Measurements from ENCODE around the gene HLA-DMA.
A peak's percentile ranks its signal among the peaks of the same experiment; 100 is the strongest.
"Not testable (repeated sequence)": the region's sequence is repeated elsewhere in the genome, so short reads cannot be mapped to it uniquely, and the experiment has no call there.

Gene HLA-DMA

DNA sequence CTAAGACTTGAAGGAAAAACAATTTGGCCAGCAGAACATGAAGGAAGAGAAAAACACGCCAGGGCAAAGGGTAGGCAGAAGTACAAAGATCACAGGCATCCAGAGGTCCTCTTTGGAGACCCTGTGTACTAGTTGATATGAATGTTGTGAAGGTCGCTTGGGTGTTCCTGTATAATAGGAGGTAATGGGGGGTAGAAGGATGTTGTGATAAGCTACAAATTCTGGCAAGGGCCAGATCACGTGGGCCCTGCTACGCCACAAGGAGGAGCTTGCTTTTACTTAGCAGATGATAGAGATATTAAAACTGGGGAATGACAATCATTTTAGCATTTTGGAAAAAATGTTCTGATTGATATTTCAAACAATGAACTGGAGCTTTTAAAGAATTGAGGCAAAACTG lies 878 bp upstream of the HLA-DMA start:
- no peak for DNase-seq

DNA sequence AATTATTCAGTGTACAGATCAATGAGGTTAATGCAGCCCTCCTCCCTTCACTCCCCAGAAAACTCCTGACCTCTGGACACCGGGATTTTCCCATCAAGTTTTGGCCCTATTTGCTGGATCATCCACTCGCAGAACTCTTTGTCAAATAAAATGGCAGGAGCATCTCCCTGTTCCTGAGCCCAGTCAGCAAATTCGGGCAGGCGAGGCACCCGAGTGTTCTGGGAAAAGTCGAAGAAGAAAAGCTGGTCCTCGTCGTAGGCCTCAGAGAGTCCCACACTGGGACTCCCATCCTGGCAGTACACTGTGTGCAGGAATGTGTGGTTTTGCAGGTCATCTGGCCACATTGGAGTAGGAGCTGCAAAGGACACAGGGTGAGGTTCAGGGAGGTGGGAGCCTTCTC lies 2.4 kb downstream of the HLA-DMA start:
- DNase-seq: no peak

DNA sequence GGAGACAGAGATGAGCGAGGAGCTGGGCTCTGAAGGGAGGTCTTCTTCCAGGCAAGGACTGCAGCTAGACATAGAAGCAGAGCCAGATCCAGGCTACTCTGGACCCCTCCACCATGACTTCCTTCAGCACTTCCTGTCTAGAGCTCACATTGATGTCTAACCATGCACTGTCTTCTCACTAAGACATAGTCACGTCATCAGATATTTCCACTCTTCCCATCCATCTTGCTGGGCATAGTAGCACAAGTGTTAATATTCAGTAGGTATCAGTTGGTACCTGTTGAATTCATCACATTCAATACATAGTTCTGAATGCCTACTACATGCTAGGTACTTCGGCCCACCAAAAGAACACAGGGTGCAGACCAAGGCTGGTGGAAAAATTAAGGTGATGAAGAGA lies 2.9 kb downstream of the HLA-DMA start:
- no peak for DNase-seq

DNA sequence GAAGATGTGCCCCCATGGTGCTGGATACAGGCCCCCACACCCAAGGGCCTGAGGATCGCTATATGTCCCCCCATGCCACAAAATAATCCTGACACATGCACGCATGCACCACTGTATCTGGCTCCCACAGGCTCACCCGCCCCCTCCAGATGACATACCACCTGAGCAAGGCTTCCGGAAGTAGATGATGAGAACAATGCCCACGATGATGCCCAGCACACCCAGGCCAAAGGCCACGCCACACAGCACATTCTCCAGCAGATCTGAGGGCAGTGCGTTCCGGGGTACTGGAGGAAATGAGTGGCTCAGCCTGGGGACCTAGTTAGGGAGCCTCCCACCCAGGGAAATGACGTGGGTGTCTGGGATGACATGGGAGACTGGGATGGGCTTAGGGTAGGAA lies 3.8 kb downstream of the HLA-DMA start:
- DNase-seq: no peak

DNA sequence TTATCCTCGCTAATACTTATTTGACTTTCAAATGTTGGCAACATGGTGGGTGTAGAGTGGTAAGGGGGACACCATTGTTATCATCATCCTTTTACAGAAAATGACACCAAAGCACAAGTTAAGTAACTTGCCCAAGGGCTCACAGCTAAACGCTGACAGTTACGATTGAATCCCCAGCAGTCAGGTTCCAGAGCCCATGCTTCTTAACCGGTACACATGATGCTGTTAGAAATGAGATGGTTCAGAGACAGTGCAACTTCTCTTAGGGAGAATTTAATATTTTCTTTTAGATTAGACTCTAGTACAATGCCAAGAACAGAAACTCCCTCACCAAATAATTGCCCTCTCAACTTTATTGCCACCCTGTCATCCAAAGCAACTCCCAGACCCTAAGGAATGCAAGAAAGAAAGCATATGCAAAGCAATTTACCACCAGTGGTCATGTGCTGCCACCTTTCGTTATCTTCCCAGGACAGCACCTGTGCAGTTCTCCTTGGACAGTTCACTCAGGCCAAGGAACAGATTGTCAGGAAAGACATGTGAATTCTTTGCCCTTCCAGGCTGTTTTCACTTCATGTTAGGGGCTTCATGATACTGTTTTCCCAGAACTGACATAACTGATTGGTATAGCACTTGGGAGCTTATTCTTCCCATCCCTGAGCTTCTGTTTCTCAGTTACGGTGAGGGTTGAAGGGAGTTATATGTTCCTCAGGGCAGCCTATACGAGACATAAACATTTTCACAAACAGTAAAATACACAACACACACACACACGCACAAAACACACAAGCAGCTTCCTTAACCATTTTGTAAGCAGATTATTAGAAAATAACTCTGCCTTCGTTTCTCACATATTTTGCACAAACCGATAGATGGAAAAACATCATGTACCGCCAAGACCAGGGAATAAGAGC lies 5.1 kb downstream of the HLA-DMA start:
- peak; percentile 37 for DNase-seq

DNA sequence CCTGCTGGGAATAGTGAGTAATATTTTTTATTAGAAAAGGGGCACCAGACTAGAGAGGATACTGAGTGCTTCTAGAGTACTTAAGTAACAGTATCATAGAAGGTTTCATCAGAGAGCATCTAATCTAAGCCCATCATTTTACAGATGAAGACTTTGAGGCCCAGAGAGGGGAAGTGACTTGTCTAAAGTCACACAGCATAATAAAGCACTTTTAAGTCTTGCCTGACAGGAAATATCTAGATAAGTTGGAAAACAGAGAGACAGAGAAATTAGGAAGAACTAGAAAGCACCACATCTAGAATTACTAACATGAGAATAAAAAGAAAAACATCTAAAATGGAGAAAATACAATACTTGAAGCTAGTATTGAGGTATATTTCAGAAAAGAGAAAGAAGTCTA lies 6.0 kb downstream of the HLA-DMA start:
- DNase-seq: no peak

DNA sequence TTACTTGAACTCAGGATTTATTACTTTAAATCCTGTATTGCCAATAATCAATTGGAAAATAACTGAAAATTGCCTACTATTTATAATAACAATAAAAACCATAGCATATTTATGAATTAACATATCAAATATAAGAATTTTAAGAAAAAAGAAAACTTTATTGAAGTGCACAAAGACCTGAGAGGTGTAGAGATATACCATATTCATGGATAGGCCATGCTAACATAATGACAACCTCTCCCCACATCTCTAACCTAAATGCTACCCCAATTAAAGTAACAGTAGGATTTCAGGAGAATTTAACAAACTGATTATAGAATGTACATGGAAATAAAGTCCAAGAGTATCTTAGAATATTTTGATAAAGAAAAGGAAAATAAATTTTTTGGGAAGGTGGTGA lies 6.9 kb downstream of the HLA-DMA start:
- no peak for DNase-seq

DNA sequence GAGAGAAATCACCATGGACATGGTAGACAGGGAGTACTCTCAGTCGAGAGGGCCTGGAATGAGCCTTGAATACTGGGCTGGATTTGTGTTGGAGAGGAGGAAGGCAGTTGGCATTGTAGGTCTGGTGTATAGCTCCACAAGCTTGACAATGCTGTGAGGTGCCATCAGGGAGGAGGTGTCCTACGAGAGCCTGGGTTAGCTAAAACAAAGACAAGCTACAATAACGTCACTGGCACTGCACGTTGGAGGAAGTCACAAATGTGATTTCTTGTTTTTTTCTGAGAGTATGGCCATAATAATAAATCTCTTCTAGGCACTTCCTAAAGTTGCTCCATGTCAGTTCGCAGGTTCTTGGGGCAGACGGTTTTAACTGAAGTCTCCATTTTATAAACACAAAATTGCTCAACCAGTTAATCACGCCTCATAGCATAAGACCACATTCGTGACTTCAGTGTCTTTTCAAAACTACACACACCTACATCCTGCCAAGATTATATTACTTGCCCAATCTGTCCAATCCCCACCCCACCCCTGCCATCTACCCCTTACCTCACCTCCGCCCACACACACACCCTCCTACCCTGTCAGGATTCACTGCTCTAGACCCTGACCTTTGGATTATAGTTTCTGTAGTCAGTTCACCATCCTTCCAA lies 7.7 kb downstream of the HLA-DMA start:
- DNase-seq: peak; percentile 30

DNA sequence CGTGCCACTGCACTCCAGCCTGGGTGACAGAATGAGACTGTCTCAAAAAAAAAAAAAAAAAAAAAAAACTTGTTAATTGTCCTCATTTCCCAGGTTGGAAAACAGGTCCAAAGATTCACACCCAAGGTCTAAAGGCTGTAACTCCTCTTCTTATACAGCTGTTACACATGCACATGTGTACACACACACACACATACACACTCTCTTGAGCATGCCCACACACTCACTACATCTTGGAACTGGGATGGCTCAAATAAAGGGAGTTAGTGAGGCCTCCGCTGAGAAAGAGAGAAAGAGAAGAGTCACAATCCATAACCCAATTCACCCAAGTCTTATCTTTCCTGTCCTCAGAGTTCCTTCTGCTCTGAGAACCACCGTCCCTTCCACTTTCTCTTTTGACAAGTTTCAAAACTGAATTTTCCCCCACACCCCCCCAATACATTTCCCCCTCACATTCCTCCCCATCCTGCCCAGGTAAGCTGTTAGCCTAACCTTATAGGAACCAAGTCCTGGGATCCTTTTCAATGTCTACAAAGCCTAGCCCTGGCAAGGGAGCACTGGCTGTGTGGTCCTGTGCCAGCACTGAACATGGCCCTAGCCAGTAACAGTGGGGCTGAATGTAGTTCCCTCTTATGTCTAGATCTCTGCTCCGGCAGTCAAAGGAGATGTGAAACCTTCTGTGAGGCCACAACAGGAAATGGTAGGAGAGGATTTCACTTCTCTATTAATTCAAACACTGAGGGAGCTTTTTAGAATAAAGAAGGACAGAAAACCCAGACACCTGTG lies 8.8 kb downstream of the HLA-DMA start:
- DNase-seq: peak; percentile 30

DNA sequence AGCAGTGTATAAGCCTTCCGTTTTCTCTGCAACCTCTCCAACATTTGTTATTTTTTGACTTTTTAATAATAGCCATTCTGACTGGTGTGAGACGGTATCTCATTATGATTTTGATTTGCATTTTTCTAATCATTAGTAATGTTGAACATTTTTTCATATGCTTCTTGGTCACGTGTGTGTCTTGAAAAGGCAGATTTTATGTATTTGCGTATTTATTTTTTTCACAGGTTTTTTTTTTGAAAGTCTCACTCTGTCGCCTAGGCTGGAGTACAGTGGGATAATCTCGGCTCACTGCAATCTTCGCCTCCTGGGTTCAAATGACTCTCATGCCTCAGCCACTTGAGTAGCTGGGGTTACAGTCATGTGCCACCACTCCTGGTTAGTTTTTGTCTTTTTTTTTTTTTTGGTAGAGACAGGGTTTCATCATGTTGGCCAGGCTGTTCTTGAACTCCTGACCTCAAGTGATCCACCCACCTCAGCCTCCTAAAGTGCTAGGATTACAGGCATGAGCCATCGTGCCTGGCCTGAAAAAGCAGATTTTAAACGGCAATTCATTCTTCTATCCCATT lies 10.3 kb downstream of the HLA-DMA start:
- not testable (repeated sequence) for DNase-seq

DNA sequence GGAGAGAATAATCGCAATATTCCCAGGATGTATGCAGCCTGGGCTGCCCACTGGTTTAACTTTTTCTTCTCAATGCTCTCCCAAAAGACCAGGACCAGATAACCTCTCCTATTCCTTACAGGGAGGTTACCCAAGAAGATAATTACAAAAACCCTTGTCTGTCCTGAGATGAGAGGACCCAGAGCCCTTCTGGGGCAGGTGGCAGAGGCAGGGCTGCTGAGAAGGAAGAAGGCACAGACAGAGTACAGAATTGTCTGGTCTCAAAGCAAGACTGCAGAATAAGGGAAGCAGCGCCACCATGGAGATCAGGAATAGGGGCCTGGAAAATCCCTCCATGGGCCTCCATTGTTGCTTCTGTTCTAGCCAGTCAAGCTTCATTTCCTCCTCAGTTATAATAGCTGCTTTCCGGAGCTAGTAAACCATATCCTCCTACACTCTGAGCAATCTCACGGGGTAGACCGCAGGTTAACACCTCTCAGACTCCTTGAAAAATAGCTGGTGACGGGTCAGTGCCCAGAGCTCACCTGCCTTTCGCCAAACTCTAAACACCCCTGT lies 11.6 kb downstream of the HLA-DMA start:
- peak; percentile 55 for DNase-seq

DNA sequence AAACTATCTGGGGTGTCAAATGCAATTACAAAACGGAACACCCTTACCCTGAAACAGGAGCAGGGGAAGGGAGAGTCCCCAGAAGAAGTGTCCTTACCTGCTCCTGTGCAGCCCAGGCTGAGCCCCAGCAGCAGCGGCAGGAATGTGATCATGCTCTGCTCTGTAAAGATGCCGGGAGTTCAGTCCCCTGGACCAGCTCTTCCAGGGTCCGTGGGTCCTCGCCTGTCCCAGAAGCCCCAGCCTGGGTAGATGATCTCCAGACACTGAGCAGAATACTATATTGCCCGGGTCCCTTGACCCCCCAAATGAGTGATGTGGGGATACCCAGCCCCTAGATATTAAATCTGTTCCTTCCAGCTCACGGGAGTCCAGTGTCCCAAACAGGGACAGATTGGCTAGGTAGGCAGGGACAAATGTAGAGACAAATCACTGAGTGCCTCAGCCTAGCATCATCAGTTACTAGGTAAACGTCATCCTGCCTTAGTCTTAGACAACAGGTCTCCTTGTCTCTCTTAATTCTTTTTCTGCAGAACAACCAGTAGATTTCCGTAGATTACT lies 12.2 kb downstream of the HLA-DMA start, which contains the start of gene HLA-DMB:
HLA-DMB (minus strand) TSS at position 373 of the 558 bp plus-strand sequence; CDS start at position 152, 221 bp downstream.
- DNase-seq: peak; percentile 34

DNA sequence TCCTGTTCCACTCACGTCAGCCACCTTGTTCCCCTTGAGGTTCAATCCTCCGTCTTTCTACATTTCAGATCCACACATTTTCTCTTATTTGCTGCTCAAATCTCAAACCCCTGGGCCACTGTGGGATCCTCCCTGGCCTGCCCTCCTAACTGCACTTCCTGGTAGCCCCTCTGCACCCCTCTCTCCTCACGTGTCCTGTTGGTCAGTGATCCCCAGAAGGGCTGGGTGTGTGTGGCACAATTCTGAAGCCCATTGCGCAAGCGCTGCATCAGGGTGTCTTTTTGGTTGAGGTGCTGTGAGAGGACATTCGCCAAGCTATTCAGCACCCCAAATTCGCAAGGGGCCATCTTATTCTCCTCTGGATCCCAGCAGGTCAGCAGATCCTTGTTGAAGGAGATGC lies 14.4 kb downstream of the HLA-DMA start:
- DNase-seq: no peak

DNA sequence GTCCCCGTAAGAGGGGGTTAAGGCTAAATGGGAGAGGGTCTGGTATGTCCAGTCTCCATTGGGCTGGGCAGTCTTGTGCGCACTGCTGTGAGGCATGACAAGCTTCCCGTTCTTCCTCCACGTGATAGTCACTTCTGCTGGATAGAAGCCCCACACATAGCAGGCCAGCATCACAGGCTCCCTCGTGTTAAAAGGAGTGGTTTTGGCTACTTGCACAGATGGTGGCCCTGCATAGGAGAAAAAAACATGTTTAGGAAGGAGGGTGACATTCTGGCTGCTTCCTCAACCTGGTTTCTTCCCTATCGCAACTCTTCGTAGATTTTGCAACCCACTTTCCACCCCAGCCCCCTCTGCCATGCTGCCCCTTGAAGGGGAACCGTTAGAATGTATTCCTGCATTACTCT lies 15.7 kb downstream of the HLA-DMA start:
- no peak for DNase-seq

DNA sequence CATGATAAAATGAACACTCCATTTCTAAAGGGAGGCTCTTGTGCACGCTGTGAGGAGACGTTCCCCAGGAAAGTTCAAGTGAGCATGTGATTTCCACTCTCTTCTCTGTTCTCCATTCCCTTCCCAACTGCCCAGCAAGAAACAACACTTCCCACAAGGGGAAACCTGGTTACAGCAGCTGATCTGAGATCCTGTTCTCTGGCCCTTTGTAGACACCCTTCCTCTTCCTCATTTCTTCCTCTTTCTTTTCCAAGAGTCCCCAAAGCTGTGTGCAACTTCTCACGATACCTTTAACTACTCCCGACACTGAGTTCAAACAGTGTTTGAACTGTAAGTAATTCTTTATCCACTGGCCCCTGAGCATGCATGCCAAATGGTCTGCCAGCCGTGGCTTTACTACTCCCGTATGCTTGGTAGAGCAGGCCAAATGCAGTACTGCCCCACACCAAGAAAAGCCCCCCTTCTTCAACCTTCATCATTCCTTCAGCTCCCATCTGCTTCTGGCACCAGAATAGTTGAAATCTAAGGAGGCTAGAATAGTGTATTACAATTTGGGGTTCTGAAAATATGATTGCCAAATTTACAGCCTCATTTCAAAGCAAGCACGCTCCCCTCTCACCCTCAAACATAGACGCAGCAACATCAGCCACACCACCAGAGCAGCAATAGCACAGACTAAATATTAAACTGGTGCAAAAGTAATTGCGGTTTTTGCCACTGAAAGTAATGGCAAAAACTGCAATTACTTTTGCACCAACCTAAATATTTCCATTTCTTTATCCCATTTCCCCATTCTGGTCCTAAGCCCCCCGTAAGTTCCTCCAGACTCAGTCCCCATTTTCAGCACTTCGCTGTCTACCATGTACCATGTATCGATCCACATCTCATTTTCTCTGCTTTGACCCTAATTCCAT lies 16.4 kb downstream of the HLA-DMA start:
- no peak for DNase-seq

DNA sequence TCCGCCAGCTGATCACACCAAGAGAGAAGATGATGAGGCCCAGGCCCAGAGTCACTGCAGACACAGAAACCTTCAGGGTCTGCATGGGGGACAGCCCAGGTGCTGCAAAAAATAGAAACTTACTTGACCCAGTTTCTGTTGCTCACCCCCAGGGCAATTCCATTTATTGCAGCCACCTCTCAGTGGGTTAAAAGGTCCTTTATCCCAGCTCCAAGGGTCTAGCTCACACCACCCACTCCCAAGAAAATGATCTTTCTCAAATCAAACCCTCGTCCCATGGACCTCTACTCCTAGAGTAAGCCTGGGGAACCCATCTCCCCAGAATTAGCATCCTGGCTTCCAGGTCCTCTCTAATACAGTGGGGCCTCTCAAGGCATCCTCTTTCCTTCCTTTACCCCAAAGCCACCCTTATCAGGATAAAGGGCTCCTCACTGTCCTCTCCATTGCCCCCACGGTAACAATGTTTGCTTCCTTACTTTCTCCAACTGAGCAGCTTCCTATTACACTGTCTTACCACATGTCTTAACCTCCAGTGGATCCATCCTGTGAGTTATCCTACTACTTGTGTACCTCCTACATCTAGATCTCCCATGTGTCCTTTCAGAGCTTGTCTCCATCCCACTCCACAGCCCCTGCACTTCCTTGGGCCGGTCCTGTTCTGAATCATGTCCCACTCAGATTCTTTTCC lies 17.2 kb downstream of the HLA-DMA start:
- no peak for DNase-seq

DNA sequence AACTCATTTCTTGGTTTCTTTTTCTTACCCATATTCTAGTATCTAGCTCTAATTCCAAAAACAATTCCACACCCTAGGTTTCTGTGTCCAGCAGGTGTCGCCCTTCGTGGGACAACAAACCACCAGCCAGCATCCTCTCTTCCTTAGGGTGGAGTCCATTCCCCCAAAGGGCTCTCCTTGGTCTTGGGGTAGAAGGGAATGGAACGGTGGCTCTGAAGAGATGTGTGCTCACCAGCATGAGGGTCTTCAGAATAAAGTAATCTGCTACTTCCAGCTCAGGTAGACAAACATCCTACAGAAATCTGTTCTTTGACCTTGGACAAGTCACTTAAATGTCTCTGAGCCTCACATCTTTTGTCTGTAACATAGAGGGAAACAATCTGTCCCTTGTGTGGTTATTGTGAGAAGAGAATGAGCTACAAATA lies 19.2 kb downstream of the HLA-DMA start:
- peak; percentile 79 for DNase-seq

DNA sequence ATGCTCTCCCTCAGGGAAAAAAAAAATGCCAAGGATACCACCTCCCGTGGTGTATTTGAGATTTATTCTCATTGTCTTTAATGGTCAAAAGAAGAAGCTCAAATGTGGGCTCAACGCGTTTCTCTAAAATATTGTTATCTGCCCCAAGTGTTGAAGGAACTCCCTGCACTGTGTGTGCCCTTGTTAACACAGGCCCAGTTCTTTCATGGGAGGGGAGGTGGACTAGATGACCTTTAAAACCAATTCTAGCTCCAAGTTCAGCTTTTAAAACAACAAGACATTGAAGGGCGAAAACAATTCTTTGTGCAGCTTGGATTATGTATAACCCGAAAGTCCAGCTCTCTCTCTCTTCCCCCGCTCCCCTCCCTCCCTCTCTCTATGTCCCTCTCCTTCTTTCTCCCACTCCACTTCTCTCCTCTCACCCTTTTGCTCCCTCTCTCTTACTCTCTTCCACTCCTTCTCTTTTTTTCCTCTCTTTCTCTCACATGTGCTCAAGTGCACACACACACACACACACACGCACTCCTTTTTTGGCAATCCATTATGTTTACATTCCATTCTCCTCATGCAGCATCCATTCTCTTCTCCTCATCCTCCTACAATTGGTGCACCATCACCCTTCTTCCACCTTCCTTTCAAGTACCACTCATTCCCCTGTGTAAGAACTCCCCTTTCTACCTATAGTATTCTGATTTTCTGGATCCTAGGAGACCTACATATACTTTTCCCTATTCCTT lies 20.6 kb downstream of the HLA-DMA start:
- no peak for DNase-seq

DNA sequence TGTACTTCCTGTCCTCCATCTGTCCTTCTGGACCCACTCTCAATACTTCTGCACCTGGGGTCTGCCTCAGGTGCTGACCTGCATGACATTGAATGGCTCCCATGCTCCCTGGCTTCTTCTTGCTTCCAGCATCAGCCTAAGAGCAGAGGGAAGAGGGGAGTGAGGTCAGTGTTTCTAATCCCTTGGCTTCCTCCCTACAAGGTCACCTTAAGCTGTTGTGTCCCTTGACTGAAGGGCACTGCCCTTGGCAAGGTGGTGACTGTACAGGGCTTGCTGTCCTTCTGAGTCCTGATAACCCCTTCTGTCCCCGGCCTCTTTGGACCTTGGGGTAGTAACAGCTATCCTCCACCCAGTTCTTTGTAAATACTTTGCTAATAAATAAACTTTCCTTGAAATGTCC lies 21.7 kb downstream of the HLA-DMA start:
- no peak for DNase-seq

DNA sequence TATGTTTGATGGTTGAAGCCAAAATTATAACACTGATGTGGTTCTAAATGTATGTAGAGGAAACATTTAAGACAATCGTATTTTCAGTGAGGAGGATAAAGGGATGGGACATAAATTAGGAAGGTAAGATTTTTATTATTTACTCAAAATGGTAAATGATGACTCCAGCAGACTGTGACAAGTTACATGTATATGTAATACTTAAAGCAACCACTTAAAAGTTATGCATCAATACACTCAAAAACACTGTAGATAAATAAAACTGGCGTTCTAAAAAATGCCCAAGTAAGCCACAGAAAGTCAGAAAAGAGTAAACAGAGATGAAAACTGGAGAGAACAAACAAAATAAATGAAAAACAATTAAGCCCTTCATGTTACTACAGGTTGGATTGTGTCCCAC lies 30.8 kb downstream of the HLA-DMA start:
- no peak for DNase-seq

Data from activated naive CD4-positive, alpha-beta T cell treated with Interleukin-2 at 50 U/mL for 16 hours (primary cell).